GM19238 (cell line): ENCODE data around the gene MC1R.
"Not testable (repeated sequence)": the region's sequence is repeated elsewhere in the genome, so short reads cannot be mapped to it uniquely, and the experiment has no call there.

Source experiments
- DNase-seq: peaks from one replicate; pipeline ENCODE4 v3.0.0; 2011; ENCODE audit warnings: low spot score; ENCODE audit not compliant: insufficient read length

MC1R gene

DNA sequence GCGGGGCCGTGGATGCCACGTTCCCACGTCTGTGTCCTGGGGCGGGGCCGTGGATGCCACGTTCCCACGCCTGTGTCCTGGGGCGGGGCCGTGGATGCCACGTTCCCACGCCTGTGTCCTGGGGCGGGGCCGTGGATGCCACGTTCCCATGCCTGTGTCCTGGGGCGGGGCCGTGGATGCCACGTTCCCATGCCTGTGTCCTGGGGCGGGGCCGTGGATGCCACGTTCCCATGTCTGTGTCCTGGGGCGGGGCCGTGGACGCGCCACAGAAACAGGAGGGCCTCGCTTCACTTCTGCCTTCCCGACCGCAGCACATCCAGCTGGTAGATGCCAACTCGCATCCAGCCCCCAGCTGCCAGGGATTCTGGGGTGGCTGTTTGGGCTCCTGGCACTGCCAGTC is 15.4 kb downstream of the MC1R start:
- DNase-seq = not testable (repeated sequence)

DNA sequence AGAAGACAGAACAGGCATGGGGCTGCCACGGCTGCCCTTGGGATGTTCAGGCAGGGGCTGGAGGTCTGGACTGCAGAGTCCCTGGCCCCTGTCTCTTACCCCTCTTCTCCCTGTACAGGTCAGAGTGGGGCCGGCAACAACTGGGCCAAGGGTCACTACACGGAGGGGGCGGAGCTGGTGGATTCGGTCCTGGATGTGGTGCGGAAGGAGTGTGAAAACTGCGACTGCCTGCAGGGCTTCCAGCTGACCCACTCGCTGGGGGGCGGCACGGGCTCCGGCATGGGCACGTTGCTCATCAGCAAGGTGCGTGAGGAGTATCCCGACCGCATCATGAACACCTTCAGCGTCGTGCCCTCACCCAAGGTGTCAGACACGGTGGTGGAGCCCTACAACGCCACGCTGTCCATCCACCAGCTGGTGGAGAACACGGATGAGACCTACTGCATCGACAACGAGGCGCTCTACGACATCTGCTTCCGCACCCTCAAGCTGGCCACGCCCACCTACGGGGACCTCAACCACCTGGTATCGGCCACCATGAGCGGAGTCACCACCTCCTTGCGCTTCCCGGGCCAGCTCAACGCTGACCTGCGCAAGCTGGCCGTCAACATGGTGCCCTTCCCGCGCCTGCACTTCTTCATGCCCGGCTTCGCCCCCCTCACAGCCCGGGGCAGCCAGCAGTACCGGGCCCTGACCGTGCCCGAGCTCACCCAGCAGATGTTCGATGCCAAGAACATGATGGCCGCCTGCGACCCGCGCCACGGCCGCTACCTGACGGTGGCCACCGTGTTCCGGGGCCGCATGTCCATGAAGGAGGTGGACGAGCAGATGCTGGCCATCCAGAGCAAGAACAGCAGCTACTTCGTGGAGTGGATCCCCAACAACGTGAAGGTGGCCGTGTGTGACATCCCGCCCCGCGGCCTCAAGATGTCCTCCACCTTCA is 16.2 kb downstream of the MC1R start:
- no peak for DNase-seq

DNA sequence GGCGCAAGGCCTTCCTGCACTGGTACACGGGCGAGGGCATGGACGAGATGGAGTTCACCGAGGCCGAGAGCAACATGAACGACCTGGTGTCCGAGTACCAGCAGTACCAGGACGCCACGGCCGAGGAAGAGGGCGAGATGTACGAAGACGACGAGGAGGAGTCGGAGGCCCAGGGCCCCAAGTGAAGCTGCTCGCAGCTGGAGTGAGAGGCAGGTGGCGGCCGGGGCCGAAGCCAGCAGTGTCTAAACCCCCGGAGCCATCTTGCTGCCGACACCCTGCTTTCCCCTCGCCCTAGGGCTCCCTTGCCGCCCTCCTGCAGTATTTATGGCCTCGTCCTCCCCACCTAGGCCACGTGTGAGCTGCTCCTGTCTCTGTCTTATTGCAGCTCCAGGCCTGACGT is 17.0 kb downstream of the MC1R start:
- not testable (repeated sequence) for DNase-seq

DNA sequence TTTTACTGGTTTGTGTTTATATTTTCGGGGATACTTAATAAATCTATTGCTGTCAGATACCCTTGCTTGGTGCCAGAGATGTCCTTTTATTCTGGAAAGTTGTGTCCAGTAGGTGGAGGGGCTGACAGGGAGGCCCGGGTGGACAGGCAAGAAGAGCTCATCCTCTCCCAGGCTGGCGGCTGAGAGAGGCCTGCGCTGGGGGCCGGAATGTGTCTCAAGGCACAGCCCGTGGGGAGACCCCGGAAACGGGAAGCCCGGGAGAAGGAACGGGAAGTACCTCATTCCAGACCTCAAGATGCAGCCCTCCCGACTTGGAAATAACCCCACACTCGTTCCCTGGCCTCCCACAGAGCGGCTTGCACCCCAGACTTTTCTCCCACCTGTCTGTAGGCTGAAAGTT is 17.4 kb downstream of the MC1R start:
- no peak for DNase-seq

DNA sequence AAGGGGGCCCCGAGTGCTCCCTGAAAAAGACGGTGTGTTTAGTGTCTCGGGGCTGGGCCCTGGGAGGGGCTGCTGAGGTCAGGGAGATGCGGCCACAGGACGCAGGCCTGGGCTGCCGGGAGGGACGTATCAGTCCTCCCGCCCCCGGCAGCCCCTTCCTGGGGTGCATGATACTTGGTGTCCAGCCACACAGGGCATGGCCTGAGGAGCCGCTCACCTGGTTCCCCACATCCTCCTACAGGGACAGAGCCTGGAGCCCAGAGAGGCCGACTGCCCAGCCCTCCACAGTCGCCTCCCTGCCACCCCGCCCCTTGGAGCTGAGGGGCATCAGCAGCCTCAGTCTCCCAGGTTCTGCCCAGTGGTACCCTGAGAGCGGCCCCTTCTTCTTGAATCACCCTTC is 17.8 kb downstream of the MC1R start:
- DNase-seq = no peak

DNA sequence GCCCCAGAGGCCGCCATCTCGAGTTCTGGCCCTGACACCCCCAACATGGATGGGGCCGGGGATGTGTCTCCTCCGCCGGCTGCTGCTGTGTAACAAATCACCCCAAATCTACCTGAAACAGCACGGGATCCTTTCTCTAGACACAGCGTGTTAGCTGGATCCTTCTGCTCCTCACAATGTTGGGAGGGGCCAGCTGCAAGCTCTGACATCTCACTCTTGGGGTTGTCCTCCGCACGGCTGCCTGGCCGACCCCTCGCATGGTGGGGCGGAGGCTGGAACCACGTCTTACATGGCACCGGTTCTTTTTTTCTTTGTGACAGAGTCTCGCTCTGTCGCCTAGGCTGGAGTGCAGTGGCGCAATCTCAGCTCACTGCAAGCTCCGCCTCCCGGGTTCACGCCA is 18.3 kb downstream of the MC1R start:
- no peak for DNase-seq

DNA sequence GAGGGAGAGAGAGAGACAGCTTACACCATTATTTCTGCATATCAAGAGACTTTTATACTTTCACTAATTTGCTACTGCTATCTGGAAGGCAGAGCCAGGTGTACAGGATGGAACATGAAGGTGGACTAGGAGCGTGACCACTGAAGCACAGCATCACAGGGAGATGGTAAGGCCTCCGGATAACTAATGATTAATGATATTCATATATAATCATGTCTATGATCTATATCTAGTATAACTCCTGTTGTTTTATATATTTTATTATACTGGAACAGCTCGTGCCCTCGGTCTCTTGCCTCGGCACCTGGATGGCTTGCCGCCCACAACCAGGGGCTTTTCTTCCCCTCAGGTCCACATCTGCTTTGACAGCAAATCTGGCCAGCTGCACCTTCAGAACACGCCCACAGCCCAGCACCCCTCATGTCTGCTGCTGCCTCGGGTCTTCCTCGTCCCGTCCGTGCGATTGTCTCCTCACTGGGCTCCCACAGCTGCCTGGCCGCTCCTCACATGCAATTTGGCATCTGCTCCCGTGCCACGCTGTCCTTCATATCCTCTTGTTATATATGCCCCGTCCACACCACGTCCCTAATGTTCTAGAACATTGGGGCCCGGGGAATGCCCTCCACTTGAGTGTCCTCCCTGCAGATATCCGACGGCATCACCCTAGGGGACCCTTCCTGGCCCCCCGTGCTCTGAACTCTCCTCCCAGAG is 19.7 kb downstream of the MC1R start:
- no peak for DNase-seq

DNA sequence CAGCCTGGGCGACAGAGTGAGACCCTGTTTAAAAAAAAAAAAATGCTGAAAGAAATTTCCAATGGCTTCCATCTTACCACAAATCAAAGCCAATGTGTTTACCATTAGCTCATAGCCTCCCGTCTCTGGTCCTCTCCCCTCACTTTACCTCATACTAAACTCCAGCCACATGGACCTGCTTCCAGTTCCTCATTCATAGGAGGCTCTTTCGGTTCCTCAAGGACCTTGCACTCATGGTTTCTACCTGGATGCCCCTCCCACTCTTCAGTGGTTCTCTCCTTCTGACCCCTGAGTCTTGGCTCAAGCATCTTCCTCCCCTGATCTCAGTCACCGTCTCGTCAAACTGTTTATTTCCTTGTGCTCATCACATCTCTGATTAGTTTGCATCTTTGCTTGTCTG is 26.1 kb downstream of the MC1R start:
- DNase-seq = no peak

DNA sequence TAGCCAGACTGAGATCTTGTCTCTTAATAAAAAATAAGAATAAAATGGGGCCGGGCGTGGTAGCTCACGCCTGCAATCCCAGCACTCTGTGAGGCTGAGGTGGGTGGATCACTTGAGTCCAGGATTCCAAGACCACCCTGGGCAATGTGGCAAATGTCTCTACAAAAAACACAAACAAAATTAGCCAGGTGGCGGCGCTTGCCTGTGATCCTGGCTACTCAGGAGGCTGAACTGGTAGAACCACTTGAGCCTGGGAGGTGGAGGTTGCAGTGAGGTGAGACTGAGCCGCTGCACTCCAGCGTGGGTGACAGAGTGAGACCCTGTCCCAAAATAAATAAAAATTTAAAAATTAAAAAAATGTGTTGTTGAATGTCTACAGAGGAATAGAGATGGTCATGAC is 27.0 kb downstream of the MC1R start:
- DNase-seq = no peak

DNA sequence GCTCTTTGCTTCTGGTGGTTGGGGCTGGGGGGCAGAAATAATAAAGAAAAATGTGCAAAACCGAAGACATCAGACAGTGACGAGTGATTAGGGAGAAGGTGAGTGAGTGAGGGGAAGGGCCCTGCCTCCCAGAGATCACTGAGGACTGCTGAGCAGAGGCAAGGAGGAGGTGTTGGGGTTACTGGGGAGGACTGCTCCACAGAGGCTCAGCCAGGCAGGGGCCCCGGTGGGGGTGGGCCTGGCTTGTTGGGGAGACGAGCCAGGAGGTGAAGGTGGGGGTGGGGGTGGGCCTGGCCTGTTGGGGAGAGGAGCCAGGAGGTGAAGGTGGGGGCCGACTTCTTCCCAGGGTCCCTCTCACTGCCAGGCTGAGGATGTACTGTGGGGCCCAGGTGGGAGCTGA is 27.9 kb downstream of the MC1R start:
- DNase-seq = no peak

DNA sequence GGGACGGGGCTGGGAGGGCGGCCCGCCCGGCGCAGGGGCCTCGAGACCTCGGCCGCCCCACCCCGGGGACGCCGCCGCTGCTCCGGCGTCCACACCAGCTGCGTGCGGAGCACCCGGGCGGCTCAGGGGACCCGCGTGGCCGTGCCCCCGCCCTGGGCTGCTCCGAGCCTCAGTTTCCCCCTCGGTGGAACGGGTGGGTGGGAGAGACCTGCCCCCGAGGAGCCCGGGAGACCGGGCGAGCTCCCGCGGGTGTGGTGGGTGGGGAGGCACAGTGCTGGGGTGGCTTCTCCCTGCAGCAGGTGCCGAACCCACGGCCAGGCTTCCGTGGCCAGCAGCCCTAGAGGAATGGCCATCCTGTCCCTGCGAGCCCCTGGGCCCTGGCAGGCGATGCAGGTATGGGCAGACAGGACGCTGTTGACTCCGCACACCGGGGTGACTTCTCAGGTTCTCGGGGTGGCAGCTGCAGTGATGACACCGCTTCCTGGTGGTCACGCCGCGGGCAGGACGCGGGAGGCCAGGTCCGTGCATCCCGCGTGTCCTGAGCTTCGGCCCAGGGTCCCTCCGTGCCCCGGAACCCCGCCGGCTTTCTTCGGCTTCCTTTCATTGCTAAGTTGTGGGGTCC is 30.6 kb downstream of the MC1R start:
- no peak for DNase-seq

DNA sequence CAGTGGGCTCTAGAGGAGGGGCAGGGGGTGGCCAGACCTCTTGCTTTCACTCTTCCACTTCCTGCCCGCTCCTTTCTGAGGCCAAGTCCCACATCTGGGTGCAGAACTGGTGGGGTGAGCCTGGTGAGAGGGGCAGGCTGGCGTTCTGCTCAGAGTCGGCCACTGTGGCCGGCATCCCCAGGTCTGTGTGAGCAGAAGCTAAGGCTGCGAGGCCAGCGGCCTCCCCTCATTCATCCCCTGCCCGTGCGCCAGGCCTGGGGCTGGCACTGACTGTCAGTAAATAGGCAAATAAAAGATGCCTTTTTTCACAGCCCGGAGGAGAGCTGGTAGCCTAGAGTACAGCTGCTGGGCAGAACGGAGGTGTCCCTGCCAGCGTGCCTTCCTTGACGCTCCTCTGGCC is 31.1 kb downstream of the MC1R start:
- DNase-seq = no peak

DNA sequence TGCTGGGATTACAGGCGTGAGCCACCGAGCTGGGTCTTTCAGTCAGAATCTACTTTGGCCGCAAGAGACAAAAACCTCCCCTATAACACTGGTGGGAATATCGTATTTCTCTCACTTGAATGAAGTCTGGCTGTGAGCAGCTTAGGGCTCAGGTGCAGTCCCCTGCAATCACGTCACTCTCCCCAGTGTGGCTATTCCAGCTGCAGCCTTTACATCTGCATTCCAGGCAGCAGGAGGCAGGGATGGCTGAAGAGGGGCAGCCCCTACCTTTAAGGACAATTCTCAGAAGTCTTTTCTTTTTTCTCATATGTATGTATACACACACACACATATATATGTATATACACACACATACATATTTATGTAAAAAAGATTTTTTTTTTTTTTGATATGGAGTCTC is 32.8 kb downstream of the MC1R start:
- DNase-seq = no peak

DNA sequence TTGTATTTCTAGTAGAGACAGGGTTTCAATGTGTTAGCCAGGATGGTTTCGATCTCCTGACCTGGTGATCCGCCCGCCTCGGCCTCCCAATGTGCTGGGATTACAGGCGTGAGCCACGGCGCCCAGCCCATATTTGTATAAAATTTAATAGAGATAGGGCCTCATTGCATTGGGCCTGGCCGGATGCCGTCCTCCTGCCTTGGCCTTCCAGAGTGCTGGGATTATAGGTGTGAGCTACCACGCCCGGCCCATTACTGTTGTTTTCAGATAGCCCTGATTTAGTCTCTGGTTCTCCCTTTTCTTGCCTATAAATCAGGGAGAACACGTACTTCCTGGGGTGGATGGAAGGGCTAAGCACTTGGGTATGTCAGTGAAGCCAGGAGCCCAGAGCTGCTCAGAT is 33.4 kb downstream of the MC1R start:
- DNase-seq = no peak

DNA sequence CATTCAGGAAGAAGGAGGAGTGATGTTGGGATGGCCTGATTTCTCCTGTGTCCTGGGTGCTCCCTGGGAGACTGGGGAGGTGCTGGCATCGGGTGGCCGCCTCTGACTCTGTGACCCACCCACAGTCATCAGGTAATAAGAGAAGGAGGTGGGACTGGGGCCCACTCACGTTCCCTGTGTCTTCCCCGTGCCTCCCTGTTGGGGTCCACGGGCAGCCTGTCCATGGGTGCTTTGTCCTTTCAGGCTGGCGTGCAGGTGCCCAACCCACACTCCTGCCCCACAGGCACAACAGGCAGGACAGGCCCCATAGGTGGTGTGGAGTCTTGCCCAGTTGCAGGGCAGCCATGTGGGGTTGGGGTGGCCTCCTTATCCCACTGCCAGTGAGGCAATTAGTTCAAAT is 33.9 kb downstream of the MC1R start:
- no peak for DNase-seq

DNA sequence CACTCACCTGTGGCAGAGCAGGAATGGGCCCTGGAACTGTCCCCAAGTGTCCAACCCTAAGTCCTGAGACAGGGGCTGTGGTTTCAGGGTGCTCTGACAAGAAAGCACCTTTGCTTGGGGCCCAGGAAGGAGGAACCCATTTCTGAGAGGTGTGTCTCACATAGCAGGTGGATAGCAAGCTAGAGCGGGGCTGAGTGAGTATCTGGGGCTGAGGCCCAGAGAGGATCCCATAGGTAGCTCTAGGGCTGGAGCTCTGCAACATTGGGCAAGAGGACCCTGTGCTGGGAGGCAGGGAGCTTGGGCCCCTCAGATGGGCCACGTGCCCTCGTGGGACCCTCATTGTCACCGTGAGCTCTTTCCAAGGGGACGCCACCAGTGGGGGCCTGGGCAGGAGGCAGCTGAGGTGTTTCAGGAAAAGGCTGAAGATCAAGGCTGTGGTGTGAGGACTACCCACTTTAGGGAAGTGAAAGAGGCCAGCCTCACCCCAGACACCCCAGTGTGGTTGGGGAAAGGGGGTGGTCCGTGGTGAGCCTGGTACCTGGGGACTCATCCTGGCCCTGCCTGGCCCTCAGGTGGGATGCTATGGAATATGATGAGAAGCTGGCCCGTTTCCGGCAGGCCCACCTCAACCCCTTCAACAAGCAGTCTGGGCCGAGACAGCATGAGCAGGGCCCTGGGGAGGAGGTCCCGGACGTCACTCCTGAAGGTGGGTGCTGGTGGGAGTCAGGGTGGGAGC is 35.2 kb downstream of the MC1R start:
- peak; percentile 75 for DNase-seq

DNA sequence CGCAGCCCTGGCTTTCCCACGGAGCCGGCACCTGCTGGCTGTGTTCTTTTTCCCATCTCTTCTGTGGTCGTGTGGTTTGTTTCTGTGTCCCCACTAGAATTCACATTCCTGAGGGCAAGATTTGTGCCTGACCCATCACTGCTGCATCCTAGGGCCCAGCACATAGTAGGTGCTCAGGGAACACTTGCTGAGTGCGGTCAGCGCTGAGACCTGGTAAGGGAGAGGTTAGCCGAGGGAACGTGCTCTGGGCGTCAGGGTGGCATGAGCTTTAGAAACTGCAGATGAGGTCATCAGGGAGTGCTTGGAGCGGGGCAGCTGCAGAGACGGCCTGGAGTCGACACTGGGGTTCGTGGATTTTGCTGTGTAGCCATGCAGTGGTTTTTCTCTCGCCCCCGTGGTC is 35.8 kb downstream of the MC1R start:
- no peak for DNase-seq

DNA sequence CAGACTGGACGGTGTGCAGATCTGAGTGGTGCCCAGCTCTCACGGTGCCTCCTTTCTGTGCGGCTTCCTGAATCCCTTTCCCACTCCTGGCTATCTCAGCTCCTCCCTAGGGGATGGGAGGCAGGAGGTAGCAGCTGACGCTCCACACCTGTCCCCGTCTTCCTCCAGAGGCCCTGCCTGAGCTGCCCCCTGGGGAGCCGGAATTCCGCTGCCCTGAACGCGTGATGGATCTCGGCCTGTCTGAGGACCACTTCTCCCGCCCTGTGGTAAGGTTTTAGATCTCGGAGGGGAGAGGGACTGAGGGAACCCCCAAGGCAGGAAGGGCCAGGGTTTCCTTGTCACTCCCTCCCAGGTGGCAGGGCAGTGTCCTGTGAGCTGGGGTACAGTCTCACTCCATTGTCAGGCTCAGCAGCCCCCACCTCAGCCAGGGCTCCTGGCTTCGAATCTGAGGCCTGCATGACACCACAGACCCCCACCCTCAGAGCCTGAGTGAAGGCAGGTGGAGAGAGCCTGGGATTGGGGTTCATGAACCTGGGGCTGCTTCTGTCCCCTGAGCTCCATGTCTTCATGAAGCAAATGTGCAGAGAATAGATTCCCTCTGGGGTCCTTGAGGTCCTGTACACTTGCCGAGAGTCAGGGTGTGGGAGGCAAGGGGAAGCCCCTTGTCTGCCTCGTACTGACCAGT is 36.5 kb downstream of the MC1R start:
- no peak for DNase-seq

DNA sequence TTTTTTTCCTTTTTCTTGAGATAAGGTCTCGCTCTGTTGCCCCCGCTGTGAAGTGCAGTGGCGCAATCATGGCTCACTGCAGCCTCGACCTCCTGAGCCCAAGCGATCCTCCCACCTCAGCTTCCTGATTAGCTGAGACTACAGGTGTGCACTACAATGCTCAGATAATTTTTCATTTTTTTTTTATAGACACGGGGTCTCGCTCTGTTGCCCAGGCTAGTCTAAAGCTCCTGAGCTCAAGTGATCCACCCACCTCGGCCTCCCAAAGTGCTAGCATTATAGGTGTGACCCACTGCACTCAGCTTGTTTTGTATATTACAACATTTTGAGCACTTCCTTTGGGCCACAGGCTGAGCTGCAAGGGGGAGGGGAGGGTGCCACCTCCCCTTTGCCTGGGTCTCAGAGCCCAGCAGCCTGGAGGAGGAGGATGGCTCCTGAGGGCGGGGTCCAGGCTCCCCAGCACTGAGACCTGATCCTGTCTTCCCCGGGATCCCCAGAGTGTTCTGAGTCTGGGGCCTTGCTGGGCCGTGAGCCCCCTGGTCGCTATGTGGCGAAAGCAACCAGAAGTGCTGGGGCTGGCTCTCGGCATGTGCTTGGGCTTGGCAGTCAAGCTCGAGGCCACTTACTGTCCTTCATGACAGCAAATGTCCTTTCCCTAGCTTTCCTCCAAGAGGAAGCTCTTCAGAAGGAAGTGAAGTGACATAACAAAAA is 38.0 kb downstream of the MC1R start:
- DNase-seq = no peak

DNA sequence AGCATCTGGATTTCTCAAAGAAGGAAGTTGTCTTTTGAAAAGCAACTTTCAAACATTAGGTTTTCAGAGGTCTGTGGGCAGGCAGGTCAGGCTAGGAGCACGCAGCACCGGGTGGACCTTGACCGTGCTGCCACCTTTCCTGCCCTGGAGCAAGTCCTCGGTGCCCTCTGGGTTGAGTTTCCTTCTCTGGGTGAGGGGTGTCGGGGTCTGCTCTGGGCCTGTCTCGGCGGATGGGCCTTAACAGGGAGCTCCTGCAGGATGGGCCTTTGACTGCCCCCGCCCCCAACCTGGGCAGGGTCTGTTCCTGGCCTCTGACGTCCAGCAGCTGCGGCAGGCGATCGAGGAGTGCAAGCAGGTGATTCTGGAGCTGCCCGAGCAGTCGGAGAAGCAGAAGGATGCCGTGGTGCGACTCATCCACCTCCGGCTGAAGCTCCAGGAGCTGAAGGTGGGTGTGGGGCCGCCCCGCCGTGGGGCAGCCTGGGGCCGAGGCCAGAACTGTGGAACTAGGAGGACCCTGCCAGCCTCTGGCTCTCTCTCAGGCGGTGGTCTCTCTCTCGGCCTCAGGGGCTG is 38.6 kb downstream of the MC1R start:
- DNase-seq = no peak
